Activated CD8-positive, alpha-beta T cell treated with anti-CD3 and anti-CD28 coated beads for 36 hours (primary cell): ENCODE results near the gene FBXL14. TPM values are rescaled to one million over a fixed set of nuclear protein-coding genes. Genes with fewer than 3 reads are reported as not detected.
"Not testable (repeated sequence)": the region's sequence is repeated elsewhere in the genome, so short reads cannot be mapped to it uniquely, and the experiment has no call there.

Experiments used
- ATAC-seq: fragments of 200-7000 bp; cut with Tn5 transposase; one replicate; pipeline ENCODE4 v1.10.0; 2021; ENCODE audit warnings: mild to moderate bottlenecking, moderate library complexity
- CTCF ChIA-PET: fragments of 350-600 bp; sonication (Branson Sonifier 250); formaldehyde crosslinking; loops from one replicate; lab custom pipeline; 2021; ENCODE audit warnings: antibody characterized with exemption; lab: Charles Lee
- POLR2A ChIA-PET: fragments of 350-600 bp; sonication (Branson Sonifier 250); formaldehyde crosslinking; loops from one replicate; lab custom pipeline; 2021; ENCODE audit warnings: antibody characterized with exemption; lab: Charles Lee
- DNase-seq: peaks from one replicate; pipeline ENCODE4 v3.0.0-alpha.2; 2020
- H3K27ac Mint-ChIP-seq: one replicate; pipeline ENCODE4 v1.8.0; 2021; ENCODE audit warnings: mild to moderate bottlenecking, mixed read lengths
- H3K27me3 Mint-ChIP-seq: one replicate; pipeline ENCODE4 v1.8.0; 2021; ENCODE audit warnings: mixed read lengths
- H3K36me3 Mint-ChIP-seq: one replicate; pipeline ENCODE4 v1.8.0; 2021; ENCODE audit warnings: low read depth, mixed read lengths
- H3K4me1 Mint-ChIP-seq: one replicate; pipeline ENCODE4 v1.8.0; 2021; ENCODE audit warnings: low read depth, mixed read lengths
- H3K4me3 Mint-ChIP-seq: one replicate; pipeline ENCODE4 v1.8.0; 2021; ENCODE audit warnings: mild to moderate bottlenecking, moderate library complexity, mixed read lengths
- H3K9me3 Mint-ChIP-seq: one replicate; pipeline ENCODE4 v1.8.0; 2021; ENCODE audit warnings: mixed read lengths
- CTCF ChIP-seq: fragments of 200-600 bp; IDR thresholded peaks from one replicate; pipeline ENCODE4 v1.8.0; 2022; ENCODE audit warnings: antibody characterized with exemption, mild to moderate bottlenecking
- intact Hi-C: fragments of 100-400 bp; cut with micrococcal nuclease; formaldehyde crosslinking; loops from one replicate; pipeline ENCODE4 v1.10.0; 2022
- total RNA-seq, 2 experiments: library from RNA; stranded (reverse); gene quantifications; one replicate each; pipeline ENCODE4 v1.2.3, GENCODE V29; 2021

FBXL14 gene
- total RNA-seq, 2 experiments from 2014 or later, result 23.3 to 25.1 TPM

- ChIA-PET POLR2A (interaction anchor here (0.7 to 1.0 kb wide), 2 partner anchors 21 to 723 kb away, joined by 3 read pairs; no protein-coding TSS in a partner anchor), CTCF (interaction anchor here (1.0 to 1.8 kb wide), 2 partner anchors 21 to 445 kb away, joined by 4 to 7 read pairs; no protein-coding TSS in a partner anchor)
- DNase-seq (no peak), ATAC-seq (no peak)
- intact Hi-C loops, result no loop called here
- H3K27me3 Mint-ChIP-seq, result peaks cover 4% of the 10 kb centered on the region
- H3K4me3 Mint-ChIP-seq, result no peak overlapping the region
- no peak overlapping the region for H3K27ac Mint-ChIP-seq
- TF ChIP-seq CTCF, result no peak
- no peaks in the 10 kb centered on the region for H3K4me1 Mint-ChIP-seq
- H3K36me3 Mint-ChIP-seq, result no peaks in the 10 kb centered on the region
- no peaks in the 10 kb centered on the region for H3K9me3 Mint-ChIP-seq
Observed at GRCh38 chr12:1562813-1563407, 31.5 kb downstream of the FBXL14 start.

- Mint-ChIP-seq H3K4me3 (no peak overlapping the region), H3K27ac (no peak overlapping the region), H3K27me3 (peaks cover 6% of the 10 kb centered on the region), H3K36me3 (no peaks in the 10 kb centered on the region), H3K9me3 (no peaks in the 10 kb centered on the region), H3K4me1 (no peaks in the 10 kb centered on the region)
- ChIA-PET CTCF (interaction anchor here (0.7 to 4.1 kb wide), 3 partner anchors 22 to 443 kb away, joined by 3 to 20 read pairs (median 8); no protein-coding TSS in a partner anchor), POLR2A (no interaction called here)
- TF ChIP-seq CTCF, result no peak
- intact Hi-C loops, result no loop called here
- no peak for DNase-seq
- no peak for ATAC-seq
Observed at GRCh38 chr12:1560704-1561103, 33.7 kb downstream of the FBXL14 start.

- H3K36me3 Mint-ChIP-seq, result no peaks in the 10 kb centered on the region
- intact Hi-C loops, result no loop called here
- H3K4me1 Mint-ChIP-seq, result peaks cover 3% of the 10 kb centered on the region
- TF ChIP-seq CTCF, result no peak
- no peak overlapping the region for H3K27ac Mint-ChIP-seq
- ChIA-PET CTCF (interaction anchor here (1.4 to 4.1 kb wide), 3 partner anchors 24 to 442 kb away, joined by 3 to 20 read pairs (median 8); no protein-coding TSS in a partner anchor), POLR2A (interaction anchor here (1.2 kb wide), 1 partner anchor 12 kb away, joined by 4 read pairs; no protein-coding TSS in a partner anchor)
- H3K9me3 Mint-ChIP-seq, result no peaks in the 10 kb centered on the region
- peaks cover 6% of the 10 kb centered on the region for H3K27me3 Mint-ChIP-seq
- no peak for ATAC-seq
- H3K4me3 Mint-ChIP-seq, result no peak overlapping the region
- no peak for DNase-seq
Observed at GRCh38 chr12:1559676-1560091, 34.7 kb downstream of the FBXL14 start.

- ATAC-seq, H3K36me3 Mint-ChIP-seq, DNase-seq, H3K27me3 Mint-ChIP-seq, intact Hi-C loops, H3K27ac Mint-ChIP-seq, H3K9me3 Mint-ChIP-seq, H3K4me3 Mint-ChIP-seq: not testable (repeated sequence)
- ChIA-PET CTCF (interaction anchor here (1.1 to 4.1 kb wide), 4 partner anchors 26 to 440 kb away, joined by 3 to 20 read pairs (median 6); no protein-coding TSS in a partner anchor), POLR2A (interaction anchor here (0.6 kb wide), 1 partner anchor 131 kb away, joined by 5 read pairs; no protein-coding TSS in a partner anchor)
- H3K4me1 Mint-ChIP-seq, result peaks cover 15% of the 10 kb centered on the region
Observed at GRCh38 chr12:1558108-1558507, 36.3 kb downstream of the FBXL14 start.

GRCh38 chr12:1553987-1554982, 40.1 kb downstream of the FBXL14 start:
- TF ChIP-seq CTCF, result no peak
- CTCF ChIA-PET, result interaction anchor here (1.1 to 1.6 kb wide), 2 partner anchors 29 to 436 kb away, joined by 4 to 5 read pairs; no protein-coding TSS in a partner anchor
- H3K27me3 Mint-ChIP-seq, result peaks cover 7% of the 10 kb centered on the region
- DNase-seq (peak; percentile 87), ATAC-seq (peak; percentile 96)
- H3K9me3 Mint-ChIP-seq, result no peaks in the 10 kb centered on the region
- peaks cover 15% of the 10 kb centered on the region for H3K4me1 Mint-ChIP-seq
- POLR2A ChIA-PET, result no interaction called here
- intact Hi-C loops, result no loop called here
- peak overlapping the region; percentile 50 for H3K27ac Mint-ChIP-seq
- peak overlapping the region; percentile 8 for H3K4me3 Mint-ChIP-seq
- H3K36me3 Mint-ChIP-seq, result no peaks in the 10 kb centered on the region
